ENCODE data around the gene TMPRSS3. TPM values are rescaled to one million over a fixed set of nuclear protein-coding genes. Genes with fewer than 3 reads are reported as not detected.

TMPRSS3 gene
- total and polyA plus RNA-seq, 2 donors (not counting 1 experiment from before 2014, with no cell fraction given), result 0.10 to 0.12 TPM

- POLR2A ChIA-PET, result no interaction called here
- Histone ChIP-seq H3K27ac (ENCODE audit: low read length in 2 of 2) (no peak overlapping the region), H3K9me3 (ENCODE audit: control extremely low read depth in 1 of 3, control insufficient read depth in 2 of 3, insufficient read depth in 1 of 3, low read length in 2 of 3) (peaks cover 1 to 3% (median 2%) of the 10 kb centered on the region in 3 donors), H4K20me1 (ENCODE audit: control insufficient read depth, insufficient read depth, low read length, poor library complexity, severe bottlenecking) (no peaks in the 10 kb centered on the region), H3K36me3 (replicated peaks in 1 of 2; ENCODE audit: control extremely low read depth in 1 of 2, control insufficient read depth in 1 of 2, extremely low read depth in 1 of 2, insufficient read depth in 2 of 2, low read length in 1 of 2) (no peaks in the 10 kb centered on the region), H3K4me1 (ENCODE audit: control insufficient read depth in 2 of 2, insufficient read depth in 2 of 2, low read length in 2 of 2) (peaks cover 9 to 18% of the 10 kb centered on the region in 2 donors), H3K9ac (ENCODE audit: low read length) (no peak overlapping the region), H3K4me3 (ENCODE audit: control extremely low read depth in 1 of 5, extremely low read depth in 1 of 5, insufficient read depth in 1 of 5, low read depth in 2 of 5, low read length in 4 of 5) (no peak overlapping the region), H3K4me2 (replicated peaks; ENCODE audit: low read depth, low read length, poor library complexity, severe bottlenecking) (no peak overlapping the region), H3K27me3 (replicated peaks in 1 of 4; ENCODE audit: control extremely low read depth in 1 of 4, control insufficient read depth in 3 of 4, insufficient read depth in 4 of 4, low read length in 3 of 4) (peaks cover 0 to 2% (median 0%) of the 10 kb centered on the region in 4 experiments), H3K79me2 (ENCODE audit: control insufficient read depth, insufficient read depth, low read length) (no peaks in the 10 kb centered on the region), H2AFZ (ENCODE audit: insufficient read depth, low read depth, low read length, poor library complexity, severe bottlenecking) (no peak overlapping the region)
- intact Hi-C loops (cut with micrococcal nuclease), result loop anchor here (5.0 kb wide), 1 partner anchor 65 kb away; no protein-coding TSS in a partner anchor
- H3K4me1 Mint-ChIP-seq, result peaks cover 36% of the 10 kb centered on the region
- TF ChIP-seq, protein P1, sequence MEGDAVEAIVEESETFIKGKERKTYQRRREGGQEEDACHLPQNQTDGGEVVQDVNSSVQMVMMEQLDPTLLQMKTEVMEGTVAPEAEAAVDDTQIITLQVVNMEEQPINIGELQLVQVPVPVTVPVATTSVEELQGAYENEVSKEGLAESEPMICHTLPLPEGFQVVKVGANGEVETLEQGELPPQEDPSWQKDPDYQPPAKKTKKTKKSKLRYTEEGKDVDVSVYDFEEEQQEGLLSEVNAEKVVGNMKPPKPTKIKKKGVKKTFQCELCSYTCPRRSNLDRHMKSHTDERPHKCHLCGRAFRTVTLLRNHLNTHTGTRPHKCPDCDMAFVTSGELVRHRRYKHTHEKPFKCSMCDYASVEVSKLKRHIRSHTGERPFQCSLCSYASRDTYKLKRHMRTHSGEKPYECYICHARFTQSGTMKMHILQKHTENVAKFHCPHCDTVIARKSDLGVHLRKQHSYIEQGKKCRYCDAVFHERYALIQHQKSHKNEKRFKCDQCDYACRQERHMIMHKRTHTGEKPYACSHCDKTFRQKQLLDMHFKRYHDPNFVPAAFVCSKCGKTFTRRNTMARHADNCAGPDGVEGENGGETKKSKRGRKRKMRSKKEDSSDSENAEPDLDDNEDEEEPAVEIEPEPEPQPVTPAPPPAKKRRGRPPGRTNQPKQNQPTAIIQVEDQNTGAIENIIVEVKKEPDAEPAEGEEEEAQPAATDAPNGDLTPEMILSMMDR (IDR thresholded peaks at IDR 0.05), result no peak
- no peak for TF ChIP-seq EZH2 (IDR thresholded peaks at IDR 0.05; ENCODE audit: borderline replicate concordance, insufficient read depth, low read depth, low read length, poor library complexity, severe bottlenecking)
- peak overlapping the region; percentile 5 for H3K27ac Mint-ChIP-seq
- peaks cover 10% of the 10 kb centered on the region for H3K27me3 Mint-ChIP-seq
- DNase-seq, result no peak
- CTCF ChIA-PET, result no interaction called here
- WGBS (ENCODE audit: insufficient coverage), result 58% methylated on average over 17 of the region's 19 CpGs
- H3K4me3 Mint-ChIP-seq, result no peak overlapping the region
- H3K9me3 Mint-ChIP-seq (ENCODE audit: insufficient read depth), result peaks cover 7% of the 10 kb centered on the region
- ATAC-seq (ENCODE audit: low read depth), result peak; percentile 42
These were observed 1.2 kb upstream of the TMPRSS3 start for GRCh38 chr21:42396799-42397745.

DNA sequence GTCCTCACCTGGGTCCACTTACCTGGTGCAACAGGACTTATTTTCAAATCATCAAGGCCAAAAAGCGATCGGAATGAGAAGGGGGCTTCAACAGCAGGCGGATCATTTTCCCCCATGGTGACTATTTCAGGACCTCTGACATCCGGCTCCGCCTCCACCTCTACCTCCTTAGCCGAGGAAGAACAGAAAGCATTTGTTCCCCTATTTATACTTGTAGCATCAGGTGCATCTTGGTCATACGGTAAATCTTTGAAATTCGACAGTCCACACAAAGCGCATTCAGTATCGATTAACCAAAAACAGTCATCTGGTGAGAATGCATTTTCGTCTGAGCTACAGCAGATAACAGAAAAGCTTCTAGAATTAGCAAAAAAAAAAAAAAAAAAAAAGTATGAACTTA lies 550 bp downstream of the TMPRSS3 start:
- CTCF ChIA-PET, result no interaction called here
- H4K20me1 ChIP-seq (ENCODE audit: control insufficient read depth, insufficient read depth, low read length, poor library complexity, severe bottlenecking), result no peaks in the 10 kb centered on the region
- POLR2A ChIA-PET, result no interaction called here
- H2AFZ ChIP-seq (ENCODE audit: insufficient read depth, low read depth, low read length, poor library complexity, severe bottlenecking), result no peak overlapping the region
- H3K4me3 ChIP-seq (ENCODE audit: control extremely low read depth in 1 of 5, extremely low read depth in 1 of 5, insufficient read depth in 1 of 5, low read depth in 2 of 5, low read length in 4 of 5), result no peak overlapping the region
- 89% methylated on average over 10 of the region's 11 CpGs for WGBS (ENCODE audit: insufficient coverage)
- H3K36me3 ChIP-seq (replicated peaks in 1 of 2; ENCODE audit: control extremely low read depth in 1 of 2, control insufficient read depth in 1 of 2, extremely low read depth in 1 of 2, insufficient read depth in 2 of 2, low read length in 1 of 2), result no peaks in the 10 kb centered on the region
- intact Hi-C loops (cut with micrococcal nuclease), result loop anchor here (5.0 kb wide), 1 partner anchor 67 kb away; no protein-coding TSS in a partner anchor
- peak overlapping the region; percentile 37 for H3K27ac Mint-ChIP-seq
- no peak overlapping the region for H3K4me3 Mint-ChIP-seq
- peaks cover 10% of the 10 kb centered on the region for H3K27me3 Mint-ChIP-seq
- H3K79me2 ChIP-seq (ENCODE audit: control insufficient read depth, insufficient read depth, low read length), result no peaks in the 10 kb centered on the region
- no peak for ATAC-seq (ENCODE audit: low read depth)
- H3K9me3 ChIP-seq (ENCODE audit: control extremely low read depth in 1 of 3, control insufficient read depth in 2 of 3, insufficient read depth in 1 of 3, low read length in 2 of 3), result peaks cover 0 to 1% (median 0%) of the 10 kb centered on the region in 3 donors
- no peak overlapping the region for H3K4me2 ChIP-seq (replicated peaks; ENCODE audit: low read depth, low read length, poor library complexity, severe bottlenecking)
- H3K9ac ChIP-seq (ENCODE audit: low read length), result no peak overlapping the region
- H3K27me3 ChIP-seq (replicated peaks in 1 of 4; ENCODE audit: control extremely low read depth in 1 of 4, control insufficient read depth in 3 of 4, insufficient read depth in 4 of 4, low read length in 3 of 4), result peaks cover 0 to 2% (median 0%) of the 10 kb centered on the region in 4 experiments
- H3K4me1 ChIP-seq (ENCODE audit: control insufficient read depth in 2 of 2, insufficient read depth in 2 of 2, low read length in 2 of 2), result peaks cover 9 to 18% of the 10 kb centered on the region in 2 donors
- H3K27ac ChIP-seq (ENCODE audit: low read length in 2 of 2), result no peak overlapping the region
- no peak for TF ChIP-seq EZH2 (IDR thresholded peaks at IDR 0.05; ENCODE audit: borderline replicate concordance, insufficient read depth, low read depth, low read length, poor library complexity, severe bottlenecking)
- TF ChIP-seq, protein P1 (IDR thresholded peaks at IDR 0.05), result no peak
- H3K4me1 Mint-ChIP-seq, result peaks cover 35% of the 10 kb centered on the region
- no peak for DNase-seq
- no peaks in the 10 kb centered on the region for H3K9me3 Mint-ChIP-seq (ENCODE audit: insufficient read depth)

Measured in B cell (primary cell).